Mammary epithelial cell (primary cell): ENCODE results near the gene PTPRQ.

Experiments
- CTCF ChIP-seq, 2 donors: IDR thresholded peaks in 1 of 2; conservative IDR thresholded peaks in 1 of 2; 2 replicates each; pipeline ENCODE4 v1.5.1; 2011 to 2012; ENCODE audit warnings: inconsistent platforms in 2 of 2, low read length in 2 of 2, mild to moderate bottlenecking in 2 of 2, control low read depth in 1 of 2, low read depth in 1 of 2; ENCODE audit not compliant: insufficient read depth in 1 of 2; ENCODE audit errors: extremely low read depth in 1 of 2
- EZH2 ChIP-seq: IDR thresholded peaks from 2 replicates; pipeline ENCODE4 v1.6.1; 2012; ENCODE audit warnings: low read length, inconsistent platforms, borderline replicate concordance

DNA sequence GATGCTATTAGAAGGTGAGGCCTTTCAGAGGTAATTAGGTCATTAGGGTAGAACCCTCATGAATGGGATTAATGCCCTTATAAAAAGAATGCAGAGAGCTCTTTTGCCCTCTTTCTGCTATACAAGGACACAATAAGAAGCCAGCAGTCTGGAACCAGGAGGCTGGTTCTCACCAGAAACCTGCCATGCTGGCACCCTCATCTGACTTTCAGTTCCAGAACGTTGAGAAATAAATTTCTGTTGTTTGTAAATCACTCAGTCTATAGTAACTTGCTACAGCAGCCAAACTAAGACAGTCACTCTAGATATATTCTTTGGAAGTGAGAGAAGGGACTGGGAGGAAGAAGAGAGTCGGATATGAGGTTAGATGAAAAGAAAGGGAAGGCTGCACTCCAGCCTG, 138.4 kb downstream of the PTPRQ start:
- TF ChIP-seq CTCF (conservative IDR thresholded peaks at IDR 0.05 in 1 of 2, IDR thresholded peaks at IDR 0.05 in 1 of 2; ENCODE audit: extremely low read depth in 1 of 2, insufficient read depth in 1 of 2, low read depth in 1 of 2, low read length in 2 of 2), result no peak
- no peak for TF ChIP-seq EZH2
